ENCODE results near the gene LAMA2.

DNA sequence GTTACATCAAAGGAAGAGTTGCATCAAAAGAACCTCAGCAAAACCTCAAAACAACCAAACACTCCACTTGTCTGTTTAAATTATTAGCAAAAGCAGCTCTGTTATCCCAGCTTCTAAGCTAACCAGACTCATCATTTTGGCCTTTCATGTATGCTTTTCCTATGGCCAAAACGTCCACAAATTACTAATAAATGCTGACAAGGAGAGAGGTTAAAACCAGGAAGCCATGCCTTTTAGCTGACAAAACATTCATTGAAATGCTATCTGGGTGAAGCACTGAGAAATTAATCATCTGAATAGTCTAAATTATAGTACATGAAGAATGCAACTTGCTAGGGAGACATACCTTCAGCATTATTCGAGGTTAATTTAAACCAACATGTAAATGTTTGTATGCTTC lies 80.6 kb downstream of the LAMA2 start:
- TF ChIP-seq, protein P1, sequence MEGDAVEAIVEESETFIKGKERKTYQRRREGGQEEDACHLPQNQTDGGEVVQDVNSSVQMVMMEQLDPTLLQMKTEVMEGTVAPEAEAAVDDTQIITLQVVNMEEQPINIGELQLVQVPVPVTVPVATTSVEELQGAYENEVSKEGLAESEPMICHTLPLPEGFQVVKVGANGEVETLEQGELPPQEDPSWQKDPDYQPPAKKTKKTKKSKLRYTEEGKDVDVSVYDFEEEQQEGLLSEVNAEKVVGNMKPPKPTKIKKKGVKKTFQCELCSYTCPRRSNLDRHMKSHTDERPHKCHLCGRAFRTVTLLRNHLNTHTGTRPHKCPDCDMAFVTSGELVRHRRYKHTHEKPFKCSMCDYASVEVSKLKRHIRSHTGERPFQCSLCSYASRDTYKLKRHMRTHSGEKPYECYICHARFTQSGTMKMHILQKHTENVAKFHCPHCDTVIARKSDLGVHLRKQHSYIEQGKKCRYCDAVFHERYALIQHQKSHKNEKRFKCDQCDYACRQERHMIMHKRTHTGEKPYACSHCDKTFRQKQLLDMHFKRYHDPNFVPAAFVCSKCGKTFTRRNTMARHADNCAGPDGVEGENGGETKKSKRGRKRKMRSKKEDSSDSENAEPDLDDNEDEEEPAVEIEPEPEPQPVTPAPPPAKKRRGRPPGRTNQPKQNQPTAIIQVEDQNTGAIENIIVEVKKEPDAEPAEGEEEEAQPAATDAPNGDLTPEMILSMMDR (IDR thresholded peaks at IDR 0.05) = no peak
- no peak for TF ChIP-seq POLR2A (IDR thresholded peaks at IDR 0.05)

All from right lobe of liver (tissue), 4 donors.